ENCODE data around the gene ASB17. TPM values are rescaled to one million over a fixed set of nuclear protein-coding genes. Genes with fewer than 3 reads are reported as not detected.

ASB17 gene
- total RNA-seq, 1 donor from 2014 or later: not detected

Other genes starting within 250 kb of the ASB17 start
- 41.9 TPM for gene ACADM, start 207.7 kb downstream of the ASB17 start, total RNA-seq
- 84.8 TPM for gene RABGGTB, start 146.1 kb downstream of the ASB17 start, total RNA-seq
- gene MSH4, start 135.5 kb downstream of the ASB17 start, total RNA-seq: not detected
- 25.8 TPM for gene ST6GALNAC3, start 142.3 kb upstream of the ASB17 start, total RNA-seq